Spinal cord (tissue), 10 donors: ENCODE results near the gene LIPH. TPM values are rescaled to one million over a fixed set of nuclear protein-coding genes. Genes with fewer than 3 reads are reported as not detected.

Experiments used
- DNase-seq, 6 donors: peaks; one replicate each; pipeline versions ENCODE4 v3.0.0 to v3.0.0-alpha.2; 2013 to 2015; ENCODE audit warnings: low spot score in 6 of 6, low read depth in 4 of 6
- H3K27ac ChIP-seq: one replicate; pipeline ENCODE4 v1.5.1; 2013; ENCODE audit warnings: low read depth, low read length, control low read depth
- H3K27me3 ChIP-seq: one replicate; pipeline ENCODE4 v1.6.1; 2013; ENCODE audit warnings: low read length; ENCODE audit not compliant: control insufficient read depth, insufficient read depth
- H3K36me3 ChIP-seq: one replicate; pipeline ENCODE4 v1.6.1; 2013; ENCODE audit warnings: low read length; ENCODE audit not compliant: control insufficient read depth, insufficient read depth
- H3K4me1 ChIP-seq: one replicate; pipeline ENCODE4 v1.6.1; 2013; ENCODE audit warnings: low read length; ENCODE audit not compliant: control insufficient read depth, insufficient read depth
- H3K4me3 ChIP-seq: one replicate; pipeline ENCODE4 v1.5.1; 2013; ENCODE audit warnings: low read depth, low read length, control low read depth
- H3K9me3 ChIP-seq: one replicate; pipeline ENCODE4 v1.6.1; 2013; ENCODE audit warnings: low read length; ENCODE audit not compliant: control insufficient read depth, insufficient read depth
- WGBS: methylation state at CpG from one replicate; pipeline ENCODE4 v1.1.5; 2013; ENCODE audit warnings: missing lambda C conversion rate; ENCODE audit not compliant: insufficient coverage; 5-methylcytosine and 5-hydroxymethylcytosine counted together
- polyA plus RNA-seq, 2 donors: library from polyadenylated mRNA; unstranded; fragments of 120-200 nt; gene quantifications; one replicate each; pipeline ENCODE4 v1.2.1, GENCODE V29; 2013; ENCODE audit not compliant: insufficient read length in 2 of 2
- total RNA-seq, 2 donors: library from RNA; depleted of rRNA in 1 of 2; stranded (reverse); fragments of 120-200 nt in 1 of 2; fragments of >200 nt in 1 of 2; gene quantifications; one replicate each; pipeline versions ENCODE4 v1.2.3 to v1.2.4, GENCODE V29; 2013 to 2014
- donor health status: healthy.

The LIPH gene
- total and polyA plus RNA-seq, 4 donors = 0.08 to 0.61 (median 0.22) TPM

GRCh38 chr3:185549651-185550111 is 2.7 kb downstream of the LIPH start:
- DNase-seq = no peak
- no peak overlapping the region for H3K27ac ChIP-seq
- no peaks in the 10 kb centered on the region for H3K9me3 ChIP-seq
- no peaks in the 10 kb centered on the region for H3K4me1 ChIP-seq
- no peak overlapping the region for H3K4me3 ChIP-seq
- no peaks in the 10 kb centered on the region for H3K36me3 ChIP-seq
- 67% methylated on average over 1 of the region's 3 CpGs for WGBS
- H3K27me3 ChIP-seq = no peaks in the 10 kb centered on the region

- no peak overlapping the region for H3K27ac ChIP-seq
- H3K9me3 ChIP-seq = no peaks in the 10 kb centered on the region
- no peaks in the 10 kb centered on the region for H3K27me3 ChIP-seq
- WGBS = 100% methylated on average over 1 of the region's 3 CpGs
- no peaks in the 10 kb centered on the region for H3K36me3 ChIP-seq
- peak in 2 of 6 donors; percentile 37 to 44 for DNase-seq
- H3K4me3 ChIP-seq = no peak overlapping the region
- H3K4me1 ChIP-seq = no peaks in the 10 kb centered on the region
Measured at GRCh38 chr3:185549122-185549521, 3.3 kb downstream of the LIPH start.

GRCh38 chr3:185540695-185541094 is 11.7 kb downstream of the LIPH start:
- 92% methylated on average over 4 of the region's 7 CpGs for WGBS
- no peak overlapping the region for H3K4me3 ChIP-seq
- H3K9me3 ChIP-seq = no peaks in the 10 kb centered on the region
- DNase-seq = no peak
- H3K27me3 ChIP-seq = no peaks in the 10 kb centered on the region
- no peaks in the 10 kb centered on the region for H3K36me3 ChIP-seq
- H3K4me1 ChIP-seq = no peaks in the 10 kb centered on the region
- H3K27ac ChIP-seq = no peak overlapping the region

- Histone ChIP-seq H3K4me1 (no peaks in the 10 kb centered on the region), H3K27ac (no peak overlapping the region), H3K9me3 (no peaks in the 10 kb centered on the region), H3K27me3 (no peaks in the 10 kb centered on the region), H3K36me3 (no peaks in the 10 kb centered on the region), H3K4me3 (no peak overlapping the region)
- DNase-seq = no peak
- no CpG with 5 or more reads among the region's 2 CpGs for WGBS
Measured at GRCh38 chr3:185539934-185540333, 12.5 kb downstream of the LIPH start.

GRCh38 chr3:185537369-185537970 is 14.9 kb downstream of the LIPH start:
- no peaks in the 10 kb centered on the region for H3K4me1 ChIP-seq
- H3K36me3 ChIP-seq = no peaks in the 10 kb centered on the region
- WGBS = no CpG with 5 or more reads among the region's 9 CpGs
- no peak for DNase-seq
- H3K9me3 ChIP-seq = no peaks in the 10 kb centered on the region
- no peak overlapping the region for H3K4me3 ChIP-seq
- H3K27ac ChIP-seq = no peak overlapping the region
- no peaks in the 10 kb centered on the region for H3K27me3 ChIP-seq

GRCh38 chr3:185534511-185534910 is 17.9 kb downstream of the LIPH start:
- Histone ChIP-seq H3K36me3 (no peaks in the 10 kb centered on the region), H3K9me3 (no peaks in the 10 kb centered on the region), H3K27ac (no peak overlapping the region), H3K27me3 (no peaks in the 10 kb centered on the region), H3K4me1 (no peaks in the 10 kb centered on the region), H3K4me3 (no peak overlapping the region)
- no CpG with 5 or more reads among the region's 2 CpGs for WGBS
- DNase-seq = no peak

GRCh38 chr3:185532901-185533300 is 19.5 kb downstream of the LIPH start:
- WGBS = 44% methylated on average over 1 of the region's 5 CpGs
- H3K27me3 ChIP-seq = no peaks in the 10 kb centered on the region
- peak in 3 of 6 donors; percentile 4 to 50 (median 41) for DNase-seq
- no peak overlapping the region for H3K27ac ChIP-seq
- no peaks in the 10 kb centered on the region for H3K9me3 ChIP-seq
- no peaks in the 10 kb centered on the region for H3K4me1 ChIP-seq
- H3K4me3 ChIP-seq = no peak overlapping the region
- no peaks in the 10 kb centered on the region for H3K36me3 ChIP-seq

- no peaks in the 10 kb centered on the region for H3K27me3 ChIP-seq
- no peak overlapping the region for H3K4me3 ChIP-seq
- no peak overlapping the region for H3K27ac ChIP-seq
- no peaks in the 10 kb centered on the region for H3K4me1 ChIP-seq
- H3K9me3 ChIP-seq = no peaks in the 10 kb centered on the region
- no CpG with 5 or more reads among the region's 5 CpGs for WGBS
- H3K36me3 ChIP-seq = no peaks in the 10 kb centered on the region
- no peak for DNase-seq
Measured at GRCh38 chr3:185530856-185531255, 21.5 kb downstream of the LIPH start.

- H3K4me1 ChIP-seq = no peaks in the 10 kb centered on the region
- no peaks in the 10 kb centered on the region for H3K9me3 ChIP-seq
- H3K27ac ChIP-seq = no peak overlapping the region
- no peaks in the 10 kb centered on the region for H3K27me3 ChIP-seq
- H3K36me3 ChIP-seq = no peaks in the 10 kb centered on the region
- 85% methylated on average over 2 of the region's 6 CpGs for WGBS
- no peak overlapping the region for H3K4me3 ChIP-seq
- DNase-seq = no peak
Measured at GRCh38 chr3:185528532-185528931, 23.9 kb downstream of the LIPH start.

- Histone ChIP-seq H3K27ac (no peak overlapping the region), H3K4me1 (no peaks in the 10 kb centered on the region), H3K9me3 (no peaks in the 10 kb centered on the region), H3K4me3 (no peak overlapping the region), H3K36me3 (no peaks in the 10 kb centered on the region), H3K27me3 (no peaks in the 10 kb centered on the region)
- DNase-seq = no peak
- 92% methylated on average over 7 of the region's 9 CpGs for WGBS
Measured at GRCh38 chr3:185527364-185527763, 25.0 kb downstream of the LIPH start.
